A673 (cell line): ENCODE results near the gene GUK1.

Experiments
- EZH2 ChIP-seq: fragments of 200-600 bp; sonication (generic); IDR thresholded peaks from 2 replicates; pipeline ENCODE4 v1.6.1; 2017; ENCODE audit warnings: borderline replicate concordance, low read depth, mild to moderate bottlenecking, mixed read lengths, antibody characterized with exemption, low read length; ENCODE audit not compliant: poor library complexity, severe bottlenecking
- TF ChIP-seq, protein P1 (sequence below): fragments of 300-800, 200-600 bp; sonication (generic); conservative IDR thresholded peaks from 2 replicates; pipeline ENCODE4 v1.5.1; 2017; ENCODE audit warnings: low read depth, mild to moderate bottlenecking, antibody characterized with exemption, low read length, moderate library complexity, mixed read lengths

DNA sequence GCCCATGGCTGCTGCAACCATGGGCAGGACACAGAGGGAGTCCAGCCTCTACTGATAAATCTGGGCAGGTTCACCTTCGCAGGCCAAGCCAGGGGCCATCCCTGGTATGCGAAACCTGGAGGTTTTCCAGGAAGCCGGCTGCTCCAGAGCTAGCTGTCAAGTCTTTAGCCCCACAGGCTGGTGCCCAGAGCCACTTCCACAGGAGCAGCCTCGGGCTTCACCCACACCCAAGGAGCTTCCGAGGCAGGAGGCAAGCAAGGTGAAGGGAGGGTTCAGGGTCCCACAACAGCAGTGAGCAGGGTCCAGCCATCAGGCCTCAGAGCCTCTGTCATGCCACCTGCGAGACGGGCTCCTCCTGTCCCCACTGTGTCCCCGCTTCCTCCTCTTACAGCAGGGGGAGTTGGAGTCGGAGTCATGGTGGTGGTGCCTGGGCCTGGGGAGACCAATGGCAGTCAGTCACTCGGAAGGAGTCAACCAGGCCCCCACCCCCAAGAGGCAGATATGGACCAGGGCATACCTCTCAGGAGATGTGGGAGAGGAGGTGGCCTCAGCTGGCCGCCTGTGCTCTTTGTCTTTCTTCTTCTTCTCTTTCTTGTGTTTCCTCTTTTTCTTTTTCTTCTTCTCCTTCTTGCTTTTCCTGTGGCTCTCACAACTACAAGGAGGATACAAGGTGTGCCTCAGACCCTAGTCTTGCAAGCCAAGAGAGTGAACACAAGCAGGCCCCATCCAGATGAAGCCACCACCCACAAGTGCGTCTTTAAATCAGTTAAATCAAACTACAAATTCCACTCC, 39.1 kb upstream of the GUK1 start:
- TF ChIP-seq, protein P1, sequence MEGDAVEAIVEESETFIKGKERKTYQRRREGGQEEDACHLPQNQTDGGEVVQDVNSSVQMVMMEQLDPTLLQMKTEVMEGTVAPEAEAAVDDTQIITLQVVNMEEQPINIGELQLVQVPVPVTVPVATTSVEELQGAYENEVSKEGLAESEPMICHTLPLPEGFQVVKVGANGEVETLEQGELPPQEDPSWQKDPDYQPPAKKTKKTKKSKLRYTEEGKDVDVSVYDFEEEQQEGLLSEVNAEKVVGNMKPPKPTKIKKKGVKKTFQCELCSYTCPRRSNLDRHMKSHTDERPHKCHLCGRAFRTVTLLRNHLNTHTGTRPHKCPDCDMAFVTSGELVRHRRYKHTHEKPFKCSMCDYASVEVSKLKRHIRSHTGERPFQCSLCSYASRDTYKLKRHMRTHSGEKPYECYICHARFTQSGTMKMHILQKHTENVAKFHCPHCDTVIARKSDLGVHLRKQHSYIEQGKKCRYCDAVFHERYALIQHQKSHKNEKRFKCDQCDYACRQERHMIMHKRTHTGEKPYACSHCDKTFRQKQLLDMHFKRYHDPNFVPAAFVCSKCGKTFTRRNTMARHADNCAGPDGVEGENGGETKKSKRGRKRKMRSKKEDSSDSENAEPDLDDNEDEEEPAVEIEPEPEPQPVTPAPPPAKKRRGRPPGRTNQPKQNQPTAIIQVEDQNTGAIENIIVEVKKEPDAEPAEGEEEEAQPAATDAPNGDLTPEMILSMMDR: no peak
- TF ChIP-seq EZH2: no peak
